Epithelial cell of esophagus (primary cell): ENCODE measurements around the gene L3MBTL3.
"Not testable (repeated sequence)": the region's sequence is repeated elsewhere in the genome, so short reads cannot be mapped to it uniquely, and the experiment has no call there.

Experiments used
- DNase-seq: peaks from one replicate; pipeline ENCODE4 v3.0.0; 2010; ENCODE audit warnings: low read depth
- H3K4me3 ChIP-seq: 2 replicates; pipeline ENCODE4 v1.5.1; 2011; ENCODE audit warnings: mild to moderate bottlenecking, low read length, control low read depth
- CTCF ChIP-seq: IDR thresholded peaks from 2 replicates; pipeline ENCODE4 v1.5.1; 2011; ENCODE audit warnings: low read depth, mild to moderate bottlenecking, low read length, control low read depth, inconsistent platforms; ENCODE audit not compliant: insufficient read depth; ENCODE audit errors: missing control alignments

L3MBTL3 gene

GRCh38 chr6:130138909-130139242, 120.5 kb downstream of the L3MBTL3 start:
- H3K4me3 ChIP-seq: no peak overlapping the region
- TF ChIP-seq CTCF: no peak
- no peak for DNase-seq

- no peak overlapping the region for H3K4me3 ChIP-seq
Observed at GRCh38 chr6:130140084-130140483, 121.7 kb downstream of the L3MBTL3 start.

GRCh38 chr6:130143709-130144108, 125.3 kb downstream of the L3MBTL3 start:
- peak; percentile 27 for DNase-seq
- H3K4me3 ChIP-seq: no peak overlapping the region
- no peak for TF ChIP-seq CTCF

More at GRCh38 chr6:130140084-130140483, 121.7 kb downstream of the L3MBTL3 start:
- TF ChIP-seq CTCF: no peak
- DNase-seq: peak; percentile 37

- DNase-seq: no peak
- TF ChIP-seq CTCF: no peak
- H3K4me3 ChIP-seq: no peak overlapping the region
Observed at GRCh38 chr6:130147111-130147510, 128.7 kb downstream of the L3MBTL3 start.

- peak; percentile 22 for TF ChIP-seq CTCF
- no peak overlapping the region for H3K4me3 ChIP-seq
- DNase-seq: peak; percentile 20
Observed at GRCh38 chr6:130148181-130148580, 129.8 kb downstream of the L3MBTL3 start.

- H3K4me3 ChIP-seq, DNase-seq: not testable (repeated sequence)
Observed at GRCh38 chr6:130149016-130149415, 130.6 kb downstream of the L3MBTL3 start.

GRCh38 chr6:130150906-130151305, 132.5 kb downstream of the L3MBTL3 start:
- TF ChIP-seq CTCF: no peak
- no peak for DNase-seq
- H3K4me3 ChIP-seq: no peak overlapping the region
